SK-N-SH (cell line): Measurements from ENCODE around the gene FAM53A. TPM values are rescaled to one million over a fixed set of nuclear protein-coding genes. Genes with fewer than 3 reads are reported as not detected.

Experiments
- CTCF ChIA-PET: fragments of 300-600, 350-600 bp; formaldehyde crosslinking; extraction: SDS; loops from one replicate; lab custom pipeline; 2021; lab: Yijun Ruan, JAX
- POLR2A ChIA-PET: fragments of 350-600 bp; sonication (Branson Sonifier 250); formaldehyde crosslinking; extraction: SDS; loops from one replicate; lab custom pipeline; 2020; ENCODE audit warnings: antibody characterized with exemption, inconsistent platforms; lab: Yijun Ruan, JAX
- DNase-seq: peaks from one replicate; pipeline ENCODE4 v3.0.0; 2012
- H2AFZ ChIP-seq: fragments of 200-600 bp; sonication (generic); 2 replicates; pipeline ENCODE4 v1.8.1; 2016; ENCODE audit warnings: antibody characterized with exemption, mild to moderate bottlenecking, low read depth
- H3F3A ChIP-seq: fragments of 200-600 bp; sonication (generic); replicated peaks from 2 replicates; pipeline ENCODE3; 2016; ENCODE audit warnings: antibody characterized with exemption, mild to moderate bottlenecking; ENCODE audit not compliant: insufficient read depth
- H3K27ac ChIP-seq, 2 experiments: fragments of 200-500 bp in 1 of 2; fragments of 200-600 bp in 1 of 2; sonication (Bioruptor generic) in 1 of 2; sonication (generic), shearing (Covaris generic) in 1 of 2; 2 replicates each; pipeline versions ENCODE4 v1.5.1 to v1.6.1; 2014 to 2016; ENCODE audit warnings: low read depth in 2 of 2, inconsistent platforms in 1 of 2, low read length in 1 of 2, mild to moderate bottlenecking in 1 of 2, mixed read lengths in 1 of 2
- H3K27me3 ChIP-seq: fragments of 200-600 bp; sonication (generic), shearing (Covaris generic); 2 replicates; pipeline ENCODE4 v1.6.1; 2016; ENCODE audit warnings: mixed run types; ENCODE audit not compliant: insufficient read depth
- H3K36me3 ChIP-seq, 2 experiments: fragments of 200-500 bp in 1 of 2; fragments of 200-600 bp in 1 of 2; sonication (Bioruptor generic) in 1 of 2; sonication (generic) in 1 of 2; replicated peaks in 1 of 2; 2 replicates each; pipeline versions ENCODE3 to v1.5.1; 2014 to 2016; ENCODE audit warnings: low read length in 1 of 2, mild to moderate bottlenecking in 1 of 2; ENCODE audit not compliant: insufficient read depth in 2 of 2, control insufficient read depth in 1 of 2
- H3K4me1 ChIP-seq, 2 experiments: fragments of 200-500 bp in 1 of 2; fragments of 200-600 bp in 1 of 2; sonication (Bioruptor generic) in 1 of 2; sonication (generic), shearing (Covaris generic) in 1 of 2; 2 replicates each; pipeline versions ENCODE4 v1.5.1 to v1.6.1; 2014 to 2016; ENCODE audit warnings: low read depth in 1 of 2, low read length in 1 of 2, mixed run types in 1 of 2; ENCODE audit not compliant: insufficient read depth in 2 of 2, control insufficient read depth in 1 of 2
- H3K4me2 ChIP-seq: fragments of 200-600 bp; sonication (generic), shearing (Covaris generic); 2 replicates; pipeline ENCODE4 v1.6.1; 2017; ENCODE audit warnings: mixed run types
- H3K4me3 ChIP-seq, 2 experiments: fragments of 200-500 bp in 1 of 2; fragments of 200-600 bp in 1 of 2; sonication (Bioruptor generic) in 1 of 2; sonication (generic), shearing (Covaris generic) in 1 of 2; 2 replicates each; pipeline versions ENCODE4 v1.5.1 to v1.8.1; 2014 to 2016; ENCODE audit warnings: low read depth in 2 of 2, inconsistent platforms in 1 of 2, low read length in 1 of 2, mild to moderate bottlenecking in 1 of 2, mixed read lengths in 1 of 2, moderate library complexity in 1 of 2
- H3K79me2 ChIP-seq: fragments of 200-600 bp; sonication (generic); 2 replicates; pipeline ENCODE4 v1.8.1; 2017; ENCODE audit warnings: mild to moderate bottlenecking; ENCODE audit not compliant: insufficient read depth
- H3K9ac ChIP-seq: fragments of 200-600 bp; sonication (generic); 2 replicates; pipeline ENCODE4 v1.6.1; 2017; ENCODE audit warnings: mixed run types
- H3K9me2 ChIP-seq: fragments of 200-600 bp; sonication (generic); 2 replicates; pipeline ENCODE4 v1.6.1; 2017; ENCODE audit warnings: mixed run types
- H3K9me3 ChIP-seq: fragments of 200-600 bp; sonication (generic); 2 replicates; pipeline ENCODE4 v1.6.1; 2017; ENCODE audit warnings: mixed run types, mild to moderate bottlenecking, moderate library complexity
- H4K20me1 ChIP-seq: fragments of 200-600 bp; sonication (generic); 2 replicates; pipeline ENCODE4 v1.6.1; 2017; ENCODE audit warnings: mild to moderate bottlenecking, mixed run types; ENCODE audit not compliant: insufficient read depth
- GABPA ChIP-seq: IDR thresholded peaks from 2 replicates; pipeline ENCODE4 v1.4.0; 2012; ENCODE audit warnings: low read depth, mild to moderate bottlenecking
- JUND ChIP-seq: IDR thresholded peaks from 2 replicates; pipeline ENCODE4 v1.4.0; 2012
- MXI1 ChIP-seq: IDR thresholded peaks from 2 replicates; pipeline ENCODE4 v1.6.1; 2012; ENCODE audit warnings: mild to moderate bottlenecking, low read depth, low read length, improper control_type of control experiment
- NRF1 ChIP-seq: IDR thresholded peaks from 2 replicates; pipeline ENCODE4 v1.6.1; 2012; ENCODE audit warnings: low read depth, mild to moderate bottlenecking, low read length
- PBX3 ChIP-seq: IDR thresholded peaks from 2 replicates; pipeline ENCODE4; 2012
- POLR2AphosphoS5 ChIP-seq: IDR thresholded peaks from 2 replicates; pipeline ENCODE4 v1.6.1; 2012; ENCODE audit warnings: low read depth, low read length
- RAD21 ChIP-seq: IDR thresholded peaks from 2 replicates; pipeline ENCODE4 v1.6.1; 2012; ENCODE audit warnings: mild to moderate bottlenecking, low read length
- REST ChIP-seq: IDR thresholded peaks from 2 replicates; pipeline ENCODE4 v1.6.1; 2012; ENCODE audit warnings: mild to moderate bottlenecking, low read depth, low read length, moderate library complexity
- RXRA ChIP-seq: IDR thresholded peaks from 2 replicates; pipeline ENCODE4 v1.4.0; 2012; ENCODE audit warnings: low read depth, mild to moderate bottlenecking, borderline replicate concordance
- SMC3 ChIP-seq: IDR thresholded peaks from 2 replicates; pipeline ENCODE4 v1.6.1; 2012; ENCODE audit warnings: low read depth, low read length, improper control_type of control experiment
- TEAD4 ChIP-seq: IDR thresholded peaks from 2 replicates; pipeline ENCODE4 v1.4.0; 2012; ENCODE audit warnings: mild to moderate bottlenecking, borderline replicate concordance; ENCODE audit not compliant: insufficient read depth
- YY1 ChIP-seq: IDR thresholded peaks from 2 replicates; pipeline ENCODE4 v1.4.0; 2012; ENCODE audit warnings: low read depth, mild to moderate bottlenecking
- WGBS: methylation state at CpG from one replicate; pipeline ENCODE4 v1.1.6; 2017; ENCODE audit warnings: low lambda C conversion rate; 5-methylcytosine and 5-hydroxymethylcytosine counted together
- polyA plus RNA-seq, 3 experiments: library from polyadenylated mRNA; depleted of rRNA; stranded (reverse); fragments of >200 nt; gene quantifications; 2 replicates each; pipeline ENCODE4 v1.2.3, GENCODE V29; 2012
- TF ChIP-seq, protein P1 (sequence below): IDR thresholded peaks from 2 replicates; pipeline ENCODE4 v1.4.0; 2012; ENCODE audit warnings: low read depth, borderline replicate concordance
- TF ChIP-seq, protein P2 (sequence below): IDR thresholded peaks from 2 replicates; pipeline ENCODE4 v1.4.0; 2012; ENCODE audit warnings: low read depth, borderline replicate concordance

The FAM53A gene
- polyA plus RNA-seq, 1 of the 3 experiments (the other 2 are of a cell fraction): 7.6 TPM

DNA sequence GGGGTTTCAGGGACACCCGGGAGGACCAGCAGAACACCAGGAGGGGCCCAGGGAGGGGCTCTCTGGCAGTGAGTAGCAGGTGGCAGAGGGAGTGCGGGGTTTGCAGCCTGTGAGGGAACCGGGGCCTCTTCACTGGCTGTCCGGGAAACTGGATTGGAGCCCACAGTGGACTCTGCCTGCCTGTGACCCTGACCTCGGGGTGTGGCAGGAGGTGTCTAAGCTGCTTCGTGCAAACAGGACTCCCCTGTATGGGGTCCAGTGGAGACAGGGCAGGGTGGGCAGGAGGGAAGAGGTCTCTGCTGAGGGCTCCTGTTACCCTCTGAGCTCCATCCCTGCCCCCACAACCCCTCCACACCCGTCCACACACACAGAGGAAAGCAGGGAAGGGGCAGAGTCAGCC lies 50.1 kb downstream of the FAM53A start:
- DNase-seq: no peak
- no peaks in the 10 kb centered on the region for H3K79me2 ChIP-seq
- TF ChIP-seq JUND (no peak), RAD21 (no peak), MXI1 (no peak), RXRA (no peak), POLR2AphosphoS5 (no peak)
- TF ChIP-seq, protein P1, sequence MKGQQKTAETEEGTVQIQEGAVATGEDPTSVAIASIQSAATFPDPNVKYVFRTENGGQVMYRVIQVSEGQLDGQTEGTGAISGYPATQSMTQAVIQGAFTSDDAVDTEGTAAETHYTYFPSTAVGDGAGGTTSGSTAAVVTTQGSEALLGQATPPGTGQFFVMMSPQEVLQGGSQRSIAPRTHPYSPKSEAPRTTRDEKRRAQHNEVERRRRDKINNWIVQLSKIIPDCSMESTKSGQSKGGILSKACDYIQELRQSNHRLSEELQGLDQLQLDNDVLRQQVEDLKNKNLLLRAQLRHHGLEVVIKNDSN: no peak
- TF ChIP-seq, protein P2, sequence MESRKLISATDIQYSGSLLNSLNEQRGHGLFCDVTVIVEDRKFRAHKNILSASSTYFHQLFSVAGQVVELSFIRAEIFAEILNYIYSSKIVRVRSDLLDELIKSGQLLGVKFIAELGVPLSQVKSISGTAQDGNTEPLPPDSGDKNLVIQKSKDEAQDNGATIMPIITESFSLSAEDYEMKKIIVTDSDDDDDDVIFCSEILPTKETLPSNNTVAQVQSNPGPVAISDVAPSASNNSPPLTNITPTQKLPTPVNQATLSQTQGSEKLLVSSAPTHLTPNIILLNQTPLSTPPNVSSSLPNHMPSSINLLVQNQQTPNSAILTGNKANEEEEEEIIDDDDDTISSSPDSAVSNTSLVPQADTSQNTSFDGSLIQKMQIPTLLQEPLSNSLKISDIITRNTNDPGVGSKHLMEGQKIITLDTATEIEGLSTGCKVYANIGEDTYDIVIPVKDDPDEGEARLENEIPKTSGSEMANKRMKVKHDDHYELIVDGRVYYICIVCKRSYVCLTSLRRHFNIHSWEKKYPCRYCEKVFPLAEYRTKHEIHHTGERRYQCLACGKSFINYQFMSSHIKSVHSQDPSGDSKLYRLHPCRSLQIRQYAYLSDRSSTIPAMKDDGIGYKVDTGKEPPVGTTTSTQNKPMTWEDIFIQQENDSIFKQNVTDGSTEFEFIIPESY: no peak
- 25% methylated on average over 5 of the region's 7 CpGs for WGBS
- POLR2A ChIA-PET: no interaction called here
- H4K20me1 ChIP-seq: no peaks in the 10 kb centered on the region
- no peaks in the 10 kb centered on the region; a peak in 1 of 4 replicates for H3K4me1 ChIP-seq
- H3K9ac ChIP-seq: no peak overlapping the region
- no peaks in the 10 kb centered on the region for H3K9me2 ChIP-seq
- H3K27me3 ChIP-seq: no peaks in the 10 kb centered on the region
- H2AFZ ChIP-seq: no peak overlapping the region
- H3K4me3 ChIP-seq: no peak overlapping the region
- H3K4me2 ChIP-seq: no peak overlapping the region
- no peaks in the 10 kb centered on the region for H3F3A ChIP-seq
- CTCF ChIA-PET: no interaction called here
- H3K27ac ChIP-seq: no peak overlapping the region
- H3K36me3 ChIP-seq: no peaks in the 10 kb centered on the region
- no peaks in the 10 kb centered on the region for H3K9me3 ChIP-seq

DNA sequence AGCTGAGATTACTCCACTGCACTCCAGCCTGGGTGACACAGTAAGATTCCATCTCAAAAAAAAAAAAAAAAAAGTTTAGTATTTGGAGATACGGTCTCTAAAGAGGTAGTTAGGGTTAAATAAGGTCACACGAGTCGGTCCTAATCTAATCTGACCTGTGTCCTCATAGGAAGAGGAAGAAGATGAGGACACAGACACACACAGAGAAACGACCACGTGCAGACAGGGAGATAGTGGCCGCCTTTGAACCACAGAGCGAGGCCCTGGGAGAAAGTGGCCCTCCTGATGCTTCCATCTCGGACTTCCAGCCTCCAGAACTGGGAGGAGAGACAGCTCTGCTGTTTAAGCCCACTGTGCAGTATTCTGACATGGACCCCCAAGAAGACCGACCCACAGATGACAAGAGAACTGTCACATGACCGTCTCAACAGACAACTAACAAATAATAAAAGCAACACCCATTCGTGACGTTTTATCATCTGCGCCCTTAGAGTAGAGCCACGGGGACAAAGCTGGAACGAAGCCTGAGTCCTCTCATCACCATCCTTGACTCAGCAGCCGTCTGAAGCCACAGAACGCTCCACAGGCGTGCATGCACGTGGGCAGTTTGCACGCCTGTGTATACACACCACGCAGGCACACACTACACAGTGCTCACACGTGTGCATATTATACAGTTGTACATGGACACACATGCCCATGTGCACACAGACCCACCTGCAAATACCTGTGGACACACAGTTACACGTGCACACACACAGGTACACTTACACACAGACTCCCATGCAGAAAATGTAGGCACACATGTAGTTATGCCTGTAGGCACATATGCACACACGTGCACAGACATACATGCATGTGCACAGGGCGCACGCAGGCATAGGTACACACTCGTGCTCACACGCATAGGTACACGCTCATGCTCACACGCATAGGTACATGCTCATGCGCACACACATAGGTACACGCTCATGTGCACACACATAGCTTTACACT lies 51.7 kb downstream of the FAM53A start:
- no peaks in the 10 kb centered on the region for H4K20me1 ChIP-seq
- no peak overlapping the region for H3K4me2 ChIP-seq
- CTCF ChIA-PET: interaction anchor here (1.4 to 4.1 kb wide), 2 partner anchors 13 to 277 kb away, joined by 3 to 98 read pairs; no protein-coding TSS in a partner anchor
- POLR2A ChIA-PET: no interaction called here
- WGBS: 77% methylated on average over 32 of the region's 32 CpGs
- no peak overlapping the region for H2AFZ ChIP-seq
- no peak overlapping the region for H3K9ac ChIP-seq
- H3F3A ChIP-seq: no peaks in the 10 kb centered on the region
- no peaks in the 10 kb centered on the region; a peak in 1 of 4 replicates for H3K4me1 ChIP-seq
- no peaks in the 10 kb centered on the region for H3K9me2 ChIP-seq
- no peak overlapping the region for H3K27ac ChIP-seq
- no peaks in the 10 kb centered on the region for H3K9me3 ChIP-seq
- no peak overlapping the region for H3K4me3 ChIP-seq
- no peaks in the 10 kb centered on the region for H3K79me2 ChIP-seq
- H3K27me3 ChIP-seq: no peaks in the 10 kb centered on the region
- H3K36me3 ChIP-seq: no peaks in the 10 kb centered on the region
- DNase-seq: no peak
- no peak for TF ChIP-seq REST
- TF ChIP-seq TEAD4: no peak
- no peak for TF ChIP-seq SMC3
- TF ChIP-seq NRF1: no peak
- TF ChIP-seq GABPA: no peak
- no peak for TF ChIP-seq PBX3
- TF ChIP-seq, protein P2: no peak
- no peak for TF ChIP-seq YY1
